Keratinocyte (primary cell): ENCODE data around the gene KCNJ1.

Experiments
- CTCF ChIP-seq, 3 experiments: IDR thresholded peaks in 1 of 3; conservative IDR thresholded peaks in 1 of 3; optimal IDR thresholded peaks in 1 of 3; 2 replicates in 2 of 3; 3 replicates in 1 of 3; pipeline versions ENCODE3 to v1.5.1; 2011; ENCODE audit warnings: low read length in 3 of 3, mild to moderate bottlenecking in 3 of 3, moderate library complexity in 2 of 3, control low read depth in 1 of 3, inconsistent platforms in 1 of 3; ENCODE audit not compliant: insufficient read depth in 2 of 3; ENCODE audit errors: extremely low read depth in 1 of 3
- EZH2 ChIP-seq: IDR thresholded peaks from one replicate; pipeline ENCODE4 v1.6.1; 2012; ENCODE audit warnings: inconsistent platforms, mild to moderate bottlenecking, low read length, moderate library complexity

GRCh38 chr11:128902515-128903066, 35.5 kb upstream of the KCNJ1 start:
- TF ChIP-seq EZH2 (no peak), CTCF (optimal IDR thresholded peaks at IDR 0.05 in 1 of 3, IDR thresholded peaks at IDR 0.05 in 1 of 3, conservative IDR thresholded peaks at IDR 0.05 in 1 of 3; ENCODE audit: extremely low read depth in 1 of 3, insufficient read depth in 2 of 3, low read length in 3 of 3) (no peak)
